ENCODE data around the gene KSR2. TPM values are rescaled to one million over a fixed set of nuclear protein-coding genes. Genes with fewer than 3 reads are reported as not detected.

KSR2 gene
- total RNA-seq, 1 donor from 2014 or later, result 2.4 TPM

DNA sequence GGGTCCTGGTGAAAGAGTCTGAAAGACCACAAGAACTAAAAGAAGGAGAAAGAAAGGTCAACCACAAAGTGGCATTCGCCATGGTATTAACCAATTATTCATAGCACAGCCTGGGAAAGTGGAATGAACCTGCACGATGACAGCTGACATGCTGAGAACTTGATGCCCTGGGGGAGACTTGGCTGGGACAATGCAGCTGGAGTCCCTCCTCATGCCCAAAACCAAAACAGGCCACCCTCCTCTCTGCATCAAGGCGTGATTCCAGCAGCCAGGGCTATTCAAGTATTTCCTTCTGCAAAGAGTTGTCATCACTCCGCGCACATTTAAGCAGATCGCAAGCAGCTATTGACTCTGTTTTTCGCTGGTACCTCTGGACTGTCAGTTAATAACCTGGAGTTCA lies 440.3 kb downstream of the KSR2 start:
- no peak for DNase-seq (ENCODE audit: low spot score)

DNA sequence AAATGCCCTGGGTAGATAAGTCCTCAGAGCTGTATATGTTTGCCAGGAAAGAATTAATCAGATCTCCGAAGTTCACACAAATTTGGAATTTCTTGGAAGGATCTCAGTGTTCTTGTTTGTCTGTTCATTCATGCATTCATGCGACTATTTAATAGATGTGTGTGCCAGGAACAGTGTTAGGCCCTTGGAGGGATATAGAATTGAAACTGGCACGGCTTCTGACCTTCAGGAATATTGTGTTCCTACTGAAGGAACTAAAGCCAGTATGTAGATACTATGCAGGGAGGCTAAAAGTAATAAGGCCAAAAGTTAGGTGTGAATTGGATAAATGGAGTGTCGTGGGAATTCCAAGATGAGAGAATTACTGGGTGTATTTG lies 441.3 kb downstream of the KSR2 start:
- no peak for DNase-seq (ENCODE audit: low spot score)

- DNase-seq (ENCODE audit: low spot score), result no peak
Observed at GRCh38 chr12:117526757-117527478, 441.9 kb downstream of the KSR2 start.

DNA sequence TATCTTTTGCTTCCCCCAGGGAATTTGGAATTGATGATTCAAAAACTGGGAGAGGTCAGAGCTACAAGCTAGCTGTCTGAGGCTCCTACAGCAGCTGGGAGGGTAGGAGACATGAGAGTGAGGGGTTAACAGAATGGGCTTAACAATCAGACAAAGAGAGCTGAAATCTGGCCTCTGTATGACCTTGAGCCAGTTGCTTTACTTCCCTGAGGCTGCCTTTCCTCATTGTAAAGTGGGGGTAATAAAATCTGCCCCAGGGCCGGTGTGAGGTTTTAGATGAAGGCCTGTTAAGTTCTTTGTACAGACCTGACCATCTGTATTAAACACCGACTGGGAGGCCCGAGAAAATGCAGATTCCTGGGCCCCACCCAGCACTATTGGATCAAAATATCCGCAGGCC lies 443.0 kb downstream of the KSR2 start:
- no peak for DNase-seq (ENCODE audit: low spot score)

- no peak for DNase-seq (ENCODE audit: low spot score)
Observed at GRCh38 chr12:117524806-117525205, 444.0 kb downstream of the KSR2 start.

- no peak for DNase-seq (ENCODE audit: low spot score)
Observed at GRCh38 chr12:117523971-117524370, 444.8 kb downstream of the KSR2 start.

- DNase-seq (ENCODE audit: low spot score), result no peak
Observed at GRCh38 chr12:117522559-117522958, 446.2 kb downstream of the KSR2 start.

DNA sequence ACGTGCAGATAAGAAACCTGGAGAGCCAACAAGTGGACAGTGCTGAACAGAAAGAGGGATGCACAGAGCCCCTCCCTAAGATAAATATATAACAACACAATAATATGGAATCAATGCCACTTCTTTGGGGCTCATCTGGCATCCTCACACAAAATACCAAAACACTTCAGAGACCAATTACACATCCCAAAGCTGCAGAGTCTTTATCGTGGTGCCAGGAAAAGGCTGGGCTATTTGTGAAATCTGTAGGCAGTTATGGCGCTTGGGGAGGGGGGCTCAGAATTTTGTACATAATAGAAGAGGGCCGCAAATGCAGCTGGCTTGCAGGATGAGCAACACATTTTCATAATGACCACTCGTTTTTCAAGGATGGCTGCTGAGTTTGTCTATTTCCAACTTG lies 446.9 kb downstream of the KSR2 start:
- no peak for DNase-seq (ENCODE audit: low spot score)

- no peak for DNase-seq (ENCODE audit: low spot score)
Observed at GRCh38 chr12:117521346-117521745, 447.4 kb downstream of the KSR2 start.

DNA sequence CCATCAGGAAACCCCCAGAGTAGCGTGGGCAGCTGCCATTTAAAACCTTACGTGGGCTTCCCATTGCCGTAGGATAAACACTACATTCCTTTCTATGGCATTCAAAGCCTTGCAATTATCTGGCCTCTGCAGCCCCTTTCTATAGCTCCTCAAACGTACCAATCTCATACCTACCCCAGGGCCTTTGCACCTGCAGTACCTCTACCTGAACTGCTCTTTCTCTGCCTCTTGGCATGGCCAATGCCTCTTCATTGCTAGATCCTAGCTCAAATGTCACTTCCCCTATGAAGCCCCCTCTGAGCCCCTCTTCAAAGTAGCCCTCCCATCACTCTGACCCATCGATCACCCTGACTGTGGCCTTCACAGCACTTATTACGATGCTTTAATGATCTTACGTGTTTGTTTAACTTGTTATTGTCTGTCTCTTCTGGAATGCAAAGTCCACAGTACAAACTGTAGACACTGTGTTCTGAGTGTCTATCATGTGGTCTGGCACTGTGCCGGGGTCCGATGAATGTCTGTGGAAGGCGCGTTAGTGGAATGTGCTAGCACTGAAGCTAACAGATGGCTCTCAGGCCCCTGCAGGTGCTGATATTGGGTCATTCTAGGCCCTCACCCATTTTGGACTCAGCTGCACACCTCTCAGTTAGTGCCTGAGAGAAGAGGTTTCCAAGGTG lies 450.1 kb downstream of the KSR2 start:
- peak; percentile 90 for DNase-seq (ENCODE audit: low spot score)

GRCh38 chr12:117517219-117517739 lies 451.5 kb downstream of the KSR2 start:
- no peak for DNase-seq (ENCODE audit: low spot score)

- no peak for DNase-seq (ENCODE audit: low spot score)
Observed at GRCh38 chr12:117516034-117516433, 452.8 kb downstream of the KSR2 start.

DNA sequence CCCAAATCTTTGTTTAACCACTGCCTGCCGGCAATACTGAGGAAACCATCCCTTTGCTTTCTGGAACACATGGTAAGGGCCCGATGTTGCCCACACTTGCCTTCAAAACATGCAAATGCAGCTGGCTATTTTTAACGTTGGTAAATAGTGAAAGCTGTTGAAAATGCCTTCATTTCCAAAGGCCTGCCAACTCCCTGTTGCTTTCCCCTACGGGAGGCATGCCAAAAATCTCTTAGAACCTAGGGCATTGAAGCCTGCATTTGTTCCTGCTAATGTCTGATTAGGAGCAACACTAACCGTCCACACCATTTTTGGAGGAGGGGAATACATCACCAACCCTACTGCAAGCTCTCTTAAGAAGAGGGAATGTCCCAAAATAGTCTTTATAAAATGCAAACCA lies 454.8 kb downstream of the KSR2 start:
- no peak for DNase-seq (ENCODE audit: low spot score)

DNA sequence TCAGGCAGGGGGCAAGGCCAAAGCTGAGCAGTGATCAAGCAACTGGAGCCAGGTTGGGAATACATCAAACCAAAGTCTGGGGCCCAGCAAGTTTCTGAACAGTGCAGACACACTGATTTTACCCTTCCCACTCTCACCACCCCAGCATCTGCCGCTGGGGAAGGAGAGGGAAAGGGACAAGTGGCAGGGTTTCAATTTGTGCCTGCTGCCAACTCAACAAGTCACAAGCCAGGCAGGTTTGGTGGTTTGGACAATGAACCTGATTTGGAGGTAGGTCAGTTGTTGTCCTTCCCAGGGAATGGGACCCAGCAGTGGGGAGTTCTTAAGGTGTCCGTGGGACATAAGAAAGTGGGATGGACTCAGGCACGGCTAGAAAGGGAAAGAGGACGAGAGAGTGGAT lies 455.4 kb downstream of the KSR2 start:
- no peak for DNase-seq (ENCODE audit: low spot score)

DNA sequence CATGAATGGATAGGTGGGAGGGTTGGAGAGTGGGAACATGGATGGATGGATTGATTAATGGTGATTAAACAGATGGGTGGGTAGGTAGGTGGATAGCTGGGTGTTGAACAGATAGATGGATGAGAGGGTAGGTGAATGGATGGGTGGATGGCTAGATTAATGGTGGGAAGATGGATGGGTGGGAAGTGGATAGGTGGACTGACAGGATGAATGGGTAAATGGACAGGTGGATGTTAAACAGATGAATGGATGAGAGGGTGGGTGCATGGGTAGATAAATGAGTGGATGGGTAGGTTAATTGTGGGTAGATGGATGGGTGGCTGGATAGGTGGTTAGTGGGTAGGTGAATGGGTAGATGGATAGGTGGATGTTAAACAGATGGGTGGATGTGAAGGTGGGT lies 460.3 kb downstream of the KSR2 start:
- no peak for DNase-seq (ENCODE audit: low spot score)

GRCh38 chr12:117507548-117507947 lies 461.2 kb downstream of the KSR2 start:
- DNase-seq (ENCODE audit: low spot score), result no peak

GRCh38 chr12:117506333-117506732 lies 462.5 kb downstream of the KSR2 start:
- DNase-seq (ENCODE audit: low spot score), result no peak

DNA sequence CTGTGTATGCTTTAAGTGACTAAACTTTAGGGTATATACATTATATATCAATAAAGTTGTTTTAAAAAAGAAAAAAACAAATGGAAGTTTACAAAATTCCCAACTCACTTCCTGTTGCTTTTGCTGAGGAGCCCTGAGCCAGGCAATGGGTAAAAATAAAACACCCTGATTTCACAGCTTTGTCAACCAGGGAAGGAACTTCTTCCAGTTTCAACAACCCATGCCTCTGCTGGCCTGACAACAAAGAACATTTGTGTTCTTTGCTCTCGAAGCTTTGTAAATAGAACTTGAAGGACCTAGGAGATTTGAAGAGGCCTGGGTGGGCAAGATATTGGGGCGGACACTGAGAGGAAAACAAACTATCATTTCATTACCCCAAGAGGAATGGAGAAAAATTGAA lies 466.2 kb downstream of the KSR2 start:
- no peak for DNase-seq (ENCODE audit: low spot score)

- DNase-seq (ENCODE audit: low spot score), result no peak
Observed at GRCh38 chr12:117502233-117502632, 466.6 kb downstream of the KSR2 start.

GRCh38 chr12:117501076-117501869 lies 467.5 kb downstream of the KSR2 start:
- peak; percentile 62 for DNase-seq (ENCODE audit: low spot score)

DNA sequence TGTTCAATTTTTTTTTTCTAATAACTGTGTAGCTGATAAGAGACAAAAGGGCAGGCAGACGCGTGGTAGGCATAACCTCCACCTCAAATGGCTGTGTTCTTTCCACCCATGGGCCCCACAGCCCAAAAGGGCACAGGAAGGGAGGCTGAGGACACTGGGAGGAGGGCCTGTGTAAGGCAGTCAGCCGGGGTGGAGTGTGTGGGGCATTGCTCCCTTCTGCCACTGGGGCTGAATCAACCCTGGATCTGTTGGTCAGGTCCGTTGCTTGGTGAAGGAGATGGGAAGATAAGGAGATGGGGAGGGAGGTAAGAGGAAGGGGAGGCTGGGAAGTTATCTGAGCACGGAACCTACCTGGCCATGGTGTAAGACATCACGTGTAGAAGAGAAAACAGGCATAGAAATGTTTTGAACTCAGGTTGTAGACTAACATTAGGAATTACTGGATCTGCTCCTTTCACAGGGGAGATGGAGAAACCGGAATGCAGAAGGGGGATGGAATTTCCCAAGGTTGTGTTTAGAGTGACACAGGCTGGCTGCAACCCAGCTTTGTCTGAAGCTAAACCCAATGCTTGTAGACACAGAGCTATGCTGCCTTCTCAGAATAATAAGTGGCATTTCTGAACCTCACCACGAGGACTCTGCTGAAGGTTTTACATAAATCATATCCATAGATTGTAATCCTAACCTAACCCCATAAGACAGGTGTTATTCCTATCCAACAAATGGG lies 468.9 kb downstream of the KSR2 start:
- DNase-seq (ENCODE audit: low spot score), result no peak

DNA sequence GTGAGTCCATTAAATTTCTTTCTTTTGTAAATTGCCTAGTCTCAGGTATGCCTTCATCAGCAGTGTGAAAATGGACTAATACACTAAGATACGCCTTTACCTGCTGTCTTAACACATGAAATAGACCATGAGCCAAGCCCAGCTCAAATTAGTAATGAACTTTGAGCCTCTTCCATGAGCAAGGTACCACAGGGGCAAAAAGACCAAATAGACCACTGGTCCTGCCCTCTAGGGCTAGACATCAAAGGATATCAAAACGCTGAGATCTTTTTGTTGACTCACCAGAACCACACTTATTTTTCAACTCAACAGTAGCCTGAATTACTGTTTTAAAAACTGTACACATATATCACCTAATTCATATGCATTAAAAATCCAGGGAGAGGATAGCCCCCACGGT lies 469.9 kb downstream of the KSR2 start:
- DNase-seq (ENCODE audit: low spot score), result no peak

All from mucosa of gallbladder (tissue), 1 donor.